Ishikawa (cell line): ENCODE data around the gene MYO1B.

Experiments
- CEBPB ChIP-seq: IDR thresholded peaks from 2 replicates; pipeline ENCODE4 v1.6.1; 2012
- EGR1 ChIP-seq: IDR thresholded peaks from 2 replicates; pipeline ENCODE4 v1.6.1; 2012
- RAD21 ChIP-seq: IDR thresholded peaks from 2 replicates; pipeline ENCODE4 v1.6.1; 2012; ENCODE audit warnings: low read depth
- TAF1 ChIP-seq: IDR thresholded peaks from 2 replicates; pipeline ENCODE4 v1.6.1; 2012; ENCODE audit warnings: low read depth, mild to moderate bottlenecking
- TCF12 ChIP-seq: IDR thresholded peaks from 2 replicates; pipeline ENCODE4 v1.6.1; 2012; ENCODE audit warnings: low read depth
- YY1 ChIP-seq: IDR thresholded peaks from 2 replicates; pipeline ENCODE4 v1.6.1; 2012; ENCODE audit warnings: low read depth
- TF ChIP-seq, protein P1 (sequence below): IDR thresholded peaks from 2 replicates; pipeline ENCODE4 v1.6.1; 2012; ENCODE audit warnings: low read depth, mild to moderate bottlenecking

DNA sequence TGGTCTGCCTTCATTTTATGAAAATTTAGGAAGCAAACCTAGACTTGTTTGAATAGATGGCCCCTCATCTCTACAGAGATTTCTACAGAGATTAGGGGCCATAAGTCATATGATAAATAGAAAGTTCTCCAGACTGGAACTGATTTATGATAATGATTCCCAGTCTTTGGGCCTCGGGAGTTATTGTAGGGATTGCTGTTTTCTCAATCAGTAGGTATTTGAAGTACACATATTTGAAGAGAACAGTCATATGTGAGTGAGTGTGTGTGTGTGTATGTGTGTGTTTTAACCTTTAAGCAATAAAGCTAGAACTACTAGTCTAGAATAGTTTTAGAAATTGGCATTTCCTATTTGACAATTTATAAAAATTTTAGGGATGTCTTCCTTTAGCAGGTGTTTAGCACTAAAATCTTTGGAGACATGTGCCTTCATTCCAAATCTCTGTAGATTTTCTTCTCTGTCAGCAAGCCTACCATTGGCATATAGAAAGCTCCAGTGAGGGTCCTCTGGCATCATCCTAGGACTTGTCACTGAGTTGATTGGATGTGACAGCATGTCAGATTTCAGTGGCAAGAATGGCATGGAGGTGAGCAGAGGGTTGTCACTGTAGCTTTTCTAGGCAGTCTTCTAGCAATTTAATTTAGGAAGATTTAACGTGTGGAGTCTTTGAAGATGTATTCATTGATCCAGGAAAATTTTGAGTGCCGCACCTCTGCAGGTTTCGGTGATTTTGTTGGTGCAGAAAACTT, 71.2 kb downstream of the MYO1B start:
- TF ChIP-seq TAF1 (no peak), RAD21 (no peak), CEBPB (no peak), YY1 (no peak), TCF12 (no peak), EGR1 (no peak)
- TF ChIP-seq, protein P1, sequence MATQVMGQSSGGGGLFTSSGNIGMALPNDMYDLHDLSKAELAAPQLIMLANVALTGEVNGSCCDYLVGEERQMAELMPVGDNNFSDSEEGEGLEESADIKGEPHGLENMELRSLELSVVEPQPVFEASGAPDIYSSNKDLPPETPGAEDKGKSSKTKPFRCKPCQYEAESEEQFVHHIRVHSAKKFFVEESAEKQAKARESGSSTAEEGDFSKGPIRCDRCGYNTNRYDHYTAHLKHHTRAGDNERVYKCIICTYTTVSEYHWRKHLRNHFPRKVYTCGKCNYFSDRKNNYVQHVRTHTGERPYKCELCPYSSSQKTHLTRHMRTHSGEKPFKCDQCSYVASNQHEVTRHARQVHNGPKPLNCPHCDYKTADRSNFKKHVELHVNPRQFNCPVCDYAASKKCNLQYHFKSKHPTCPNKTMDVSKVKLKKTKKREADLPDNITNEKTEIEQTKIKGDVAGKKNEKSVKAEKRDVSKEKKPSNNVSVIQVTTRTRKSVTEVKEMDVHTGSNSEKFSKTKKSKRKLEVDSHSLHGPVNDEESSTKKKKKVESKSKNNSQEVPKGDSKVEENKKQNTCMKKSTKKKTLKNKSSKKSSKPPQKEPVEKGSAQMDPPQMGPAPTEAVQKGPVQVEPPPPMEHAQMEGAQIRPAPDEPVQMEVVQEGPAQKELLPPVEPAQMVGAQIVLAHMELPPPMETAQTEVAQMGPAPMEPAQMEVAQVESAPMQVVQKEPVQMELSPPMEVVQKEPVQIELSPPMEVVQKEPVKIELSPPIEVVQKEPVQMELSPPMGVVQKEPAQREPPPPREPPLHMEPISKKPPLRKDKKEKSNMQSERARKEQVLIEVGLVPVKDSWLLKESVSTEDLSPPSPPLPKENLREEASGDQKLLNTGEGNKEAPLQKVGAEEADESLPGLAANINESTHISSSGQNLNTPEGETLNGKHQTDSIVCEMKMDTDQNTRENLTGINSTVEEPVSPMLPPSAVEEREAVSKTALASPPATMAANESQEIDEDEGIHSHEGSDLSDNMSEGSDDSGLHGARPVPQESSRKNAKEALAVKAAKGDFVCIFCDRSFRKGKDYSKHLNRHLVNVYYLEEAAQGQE = no peak
